GM12864 (cell line): ENCODE results near the gene ACSL1.
A peak's percentile ranks its signal among the peaks of the same experiment; 100 is the strongest.
"Not testable (repeated sequence)": the region's sequence is repeated elsewhere in the genome, so short reads cannot be mapped to it uniquely, and the experiment has no call there.

Source experiments
- DNase-seq: peaks from one replicate; pipeline ENCODE4 v3.0.0-alpha.2; 2011; ENCODE audit warnings: low read depth
- H3K4me3 ChIP-seq: 2 replicates; pipeline ENCODE4 v1.5.1; 2011; ENCODE audit warnings: mild to moderate bottlenecking, low read depth, low read length, control low read depth
- TF ChIP-seq, protein P1 (sequence below): IDR thresholded peaks from 2 replicates; pipeline ENCODE4 v1.5.1; 2011; ENCODE audit warnings: low read depth, mild to moderate bottlenecking, moderate library complexity, low read length, control low read depth, inconsistent platforms; ENCODE audit errors: missing control alignments

Gene ACSL1

DNA sequence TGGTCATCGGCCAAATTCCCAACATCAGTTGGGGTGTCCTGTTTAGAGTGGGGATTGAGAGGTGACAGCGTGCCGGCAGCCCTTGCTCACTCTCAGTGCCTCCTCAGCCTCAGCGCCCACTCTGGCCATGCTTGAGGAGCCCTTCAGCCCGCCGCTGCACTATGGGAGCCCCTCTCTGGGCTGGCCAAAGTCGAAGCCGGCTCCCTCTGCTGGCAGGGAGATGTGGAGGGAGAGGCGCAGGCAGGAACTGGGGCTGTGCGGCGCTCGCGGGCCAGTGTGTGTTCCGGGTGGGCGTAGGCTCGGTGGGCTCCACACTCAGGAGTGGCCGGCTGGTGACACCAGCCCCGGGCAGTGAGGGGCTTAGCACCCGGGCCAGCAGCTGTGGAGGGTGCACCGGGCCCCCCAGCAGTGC, 84.8 kb downstream of the ACSL1 start:
- TF ChIP-seq, protein P1, sequence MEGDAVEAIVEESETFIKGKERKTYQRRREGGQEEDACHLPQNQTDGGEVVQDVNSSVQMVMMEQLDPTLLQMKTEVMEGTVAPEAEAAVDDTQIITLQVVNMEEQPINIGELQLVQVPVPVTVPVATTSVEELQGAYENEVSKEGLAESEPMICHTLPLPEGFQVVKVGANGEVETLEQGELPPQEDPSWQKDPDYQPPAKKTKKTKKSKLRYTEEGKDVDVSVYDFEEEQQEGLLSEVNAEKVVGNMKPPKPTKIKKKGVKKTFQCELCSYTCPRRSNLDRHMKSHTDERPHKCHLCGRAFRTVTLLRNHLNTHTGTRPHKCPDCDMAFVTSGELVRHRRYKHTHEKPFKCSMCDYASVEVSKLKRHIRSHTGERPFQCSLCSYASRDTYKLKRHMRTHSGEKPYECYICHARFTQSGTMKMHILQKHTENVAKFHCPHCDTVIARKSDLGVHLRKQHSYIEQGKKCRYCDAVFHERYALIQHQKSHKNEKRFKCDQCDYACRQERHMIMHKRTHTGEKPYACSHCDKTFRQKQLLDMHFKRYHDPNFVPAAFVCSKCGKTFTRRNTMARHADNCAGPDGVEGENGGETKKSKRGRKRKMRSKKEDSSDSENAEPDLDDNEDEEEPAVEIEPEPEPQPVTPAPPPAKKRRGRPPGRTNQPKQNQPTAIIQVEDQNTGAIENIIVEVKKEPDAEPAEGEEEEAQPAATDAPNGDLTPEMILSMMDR: peak; percentile 8
- H3K4me3 ChIP-seq: no peak overlapping the region
- no peak for DNase-seq

DNA sequence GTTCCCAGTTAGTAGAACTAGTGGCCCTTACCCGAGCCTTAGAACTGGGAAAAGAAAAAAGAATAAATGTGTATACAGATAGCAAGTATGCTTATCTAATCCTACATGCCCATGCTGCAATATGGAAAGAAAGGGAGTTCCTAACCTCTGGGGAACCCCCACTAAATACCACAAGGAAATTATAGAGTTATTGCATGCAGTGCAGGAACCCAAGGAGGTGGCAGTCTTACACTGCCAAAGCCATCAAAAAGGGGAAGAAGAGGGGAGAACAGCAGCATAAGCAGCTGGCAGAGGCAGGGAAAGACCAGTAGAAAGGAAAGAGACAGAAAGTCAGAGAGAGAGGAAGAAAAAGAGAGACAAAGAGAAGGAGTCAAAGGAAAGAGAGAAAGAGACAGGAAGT, 86.2 kb downstream of the ACSL1 start:
- DNase-seq, H3K4me3 ChIP-seq: not testable (repeated sequence)

DNA sequence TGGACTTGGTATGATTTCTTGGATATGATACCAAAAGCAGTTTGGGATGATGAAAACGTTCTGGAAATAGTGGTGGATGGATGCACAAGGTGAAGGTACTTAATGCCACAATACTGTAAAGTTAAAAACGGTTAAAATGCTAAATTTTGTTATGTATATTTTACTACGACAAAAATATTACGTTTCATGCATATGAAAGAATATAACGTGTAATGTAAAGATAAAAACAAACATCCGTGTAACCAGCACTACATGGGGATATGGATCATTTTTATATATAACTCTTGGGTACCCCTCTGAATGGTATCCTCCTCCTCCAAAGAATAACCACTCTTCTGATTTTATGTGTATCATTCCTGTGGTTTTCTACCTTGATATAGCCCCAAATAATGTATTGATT, 91.0 kb downstream of the ACSL1 start:
- TF ChIP-seq, protein P1: no peak
- DNase-seq: no peak
- H3K4me3 ChIP-seq: peak overlapping the region; percentile 72; the same call in 1 of the 2 replicates

DNA sequence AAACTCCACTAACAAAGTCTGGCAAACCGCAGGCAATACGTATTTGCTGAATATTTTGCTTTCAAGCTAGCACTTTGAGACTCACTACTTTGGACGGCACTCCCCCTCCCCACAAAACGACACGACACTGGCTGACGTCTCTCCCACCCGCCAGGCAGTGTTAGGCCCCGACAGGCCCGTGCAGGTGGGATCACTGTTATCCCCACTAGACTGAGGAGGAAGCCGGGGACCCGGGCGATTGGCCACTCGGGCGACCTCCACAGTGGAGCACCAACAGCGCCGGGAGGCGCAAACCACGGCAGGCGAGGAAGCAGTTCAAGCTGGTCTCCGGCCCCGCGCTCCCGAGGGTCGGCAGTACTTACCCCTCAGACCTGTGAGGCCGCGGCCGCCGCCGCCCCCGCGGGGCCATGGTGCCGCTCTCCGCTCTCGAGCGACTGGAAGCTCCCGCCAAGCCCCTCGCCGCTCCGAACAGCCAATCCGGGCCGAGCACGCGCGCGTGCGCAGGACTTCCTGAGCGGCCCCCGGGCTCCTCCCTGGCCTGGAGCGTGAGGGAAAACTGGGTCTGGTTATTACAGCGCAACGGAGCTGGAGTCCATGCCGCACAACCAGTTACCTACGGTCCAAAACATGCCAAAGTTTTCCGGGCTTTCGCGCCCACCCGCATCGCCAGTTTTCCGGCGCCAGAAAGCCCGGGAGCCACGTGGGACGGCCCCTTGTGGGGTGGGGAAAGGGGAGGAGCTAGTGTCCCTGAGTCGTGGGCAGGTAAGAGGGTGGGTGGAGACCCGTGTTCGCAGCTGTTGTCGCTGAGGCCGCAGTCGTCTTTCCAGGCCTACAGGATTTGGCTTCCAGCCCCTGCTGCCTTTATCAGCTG, 91.9 kb downstream of the ACSL1 start, which contains the start of gene CENPU:
CENPU (minus strand) TSS at position 443 of the 871 bp plus-strand sequence; CDS start at position 409, 34 bp downstream.
- DNase-seq: peak; percentile 97
- H3K4me3 ChIP-seq: peak within 1 kb of the TSS; percentile 72
- TF ChIP-seq, protein P1: no peak

DNA sequence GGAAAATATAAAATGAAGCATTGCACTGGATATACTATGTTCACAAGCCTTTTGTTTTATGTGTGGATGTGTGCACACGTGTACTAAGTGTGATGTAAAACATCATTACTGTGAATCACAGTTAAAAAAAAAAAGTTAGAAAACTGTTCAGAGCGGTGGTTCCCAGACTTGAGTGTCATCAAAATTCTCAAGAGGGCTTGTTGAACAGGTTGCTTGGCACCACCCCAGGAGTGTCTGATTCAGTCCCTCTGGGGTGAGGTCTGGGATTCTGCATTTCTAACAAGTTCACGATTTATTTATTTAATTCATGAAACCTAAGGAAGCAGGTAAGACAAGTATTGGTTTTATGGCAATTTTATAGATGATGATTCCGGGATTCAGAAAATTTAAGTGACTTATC, 93.6 kb downstream of the ACSL1 start:
- no peak for DNase-seq

DNA sequence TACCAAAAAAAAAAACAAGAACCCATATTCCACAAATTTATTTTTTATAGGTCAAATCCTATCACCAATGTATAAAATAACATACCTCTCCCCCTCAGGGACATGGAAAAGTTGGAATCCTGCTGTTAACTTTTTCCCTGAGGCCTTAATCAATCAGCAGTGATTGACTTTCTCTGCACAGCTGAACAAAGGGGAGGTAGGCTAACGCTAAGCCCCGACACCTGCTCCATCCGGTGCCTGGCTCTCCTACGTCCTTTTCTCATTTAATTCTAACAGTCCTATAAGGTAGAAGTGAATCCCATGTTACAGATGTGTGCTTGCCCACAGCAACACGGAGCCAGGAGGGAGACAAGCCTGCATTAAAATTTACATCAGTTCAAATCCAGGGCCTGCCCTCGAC, 94.7 kb downstream of the ACSL1 start:
- TF ChIP-seq, protein P1: no peak
- no peak for DNase-seq
- no peak overlapping the region for H3K4me3 ChIP-seq

More for the DNA sequence above, 93.6 kb downstream of the ACSL1 start:
- TF ChIP-seq, protein P1: no peak
- H3K4me3 ChIP-seq: peak overlapping the region; percentile 72

DNA sequence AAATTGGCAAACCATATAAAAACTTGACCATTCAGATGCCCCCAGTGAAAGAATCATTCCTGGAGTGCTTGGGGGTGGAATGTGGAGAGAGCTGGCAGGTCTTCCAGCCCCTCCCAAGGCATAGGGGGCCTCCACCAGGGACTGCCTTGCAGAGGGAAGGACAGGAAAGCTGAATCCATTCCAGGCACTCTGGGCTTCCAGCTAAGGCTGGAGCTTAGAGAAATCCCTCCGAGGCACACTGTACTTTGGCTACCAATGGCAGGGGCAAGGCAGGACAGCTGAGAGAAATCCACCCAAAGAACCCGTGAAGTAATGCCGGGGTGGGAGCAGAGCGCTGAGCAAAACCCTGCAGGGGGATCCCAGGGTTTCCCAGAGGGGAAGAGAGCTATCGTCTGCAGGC, 95.8 kb downstream of the ACSL1 start:
- H3K4me3 ChIP-seq: no peak overlapping the region
- DNase-seq: no peak
- TF ChIP-seq, protein P1: no peak
